ENCODE data around the gene FRMPD4.
"Not testable (repeated sequence)": the region's sequence is repeated elsewhere in the genome, so short reads cannot be mapped to it uniquely, and the experiment has no call there.

The FRMPD4 gene

GRCh38 chrX:12138361-12139313, at the start of gene FRMPD4:
Gene FRMPD4, plus strand, starts transcription at chrX:12138473. Its CDS starts 499 bp downstream, at chrX:12138972.
- peak; percentile 16 for DNase-seq

- DNase-seq, result no peak
Measured at GRCh38 chrX:12089740-12090139, 48.5 kb upstream of the FRMPD4 start.

GRCh38 chrX:12113321-12113720, 25.0 kb upstream of the FRMPD4 start:
- DNase-seq, result no peak

GRCh38 chrX:12115377-12115776, 22.9 kb upstream of the FRMPD4 start:
- no peak for DNase-seq

GRCh38 chrX:12118134-12118533, 20.1 kb upstream of the FRMPD4 start:
- DNase-seq, result no peak

GRCh38 chrX:12128017-12128416, 10.3 kb upstream of the FRMPD4 start:
- DNase-seq, result no peak

- peak; percentile 6 for DNase-seq
Measured at GRCh38 chrX:12137951-12138360, 317 bp upstream of the FRMPD4 start.

- no peak for DNase-seq
Measured at GRCh38 chrX:12139934-12140611, 1.8 kb downstream of the FRMPD4 start.

- DNase-seq, result no peak
Measured at GRCh38 chrX:12141511-12141910, 3.2 kb downstream of the FRMPD4 start.

GRCh38 chrX:12142661-12143060, 4.4 kb downstream of the FRMPD4 start:
- no peak for DNase-seq

GRCh38 chrX:12145402-12145801, 7.1 kb downstream of the FRMPD4 start:
- no peak for DNase-seq

GRCh38 chrX:12149670-12150407, 11.6 kb downstream of the FRMPD4 start:
- no peak for DNase-seq

- DNase-seq, result no peak
Measured at GRCh38 chrX:12153317-12153716, 15.0 kb downstream of the FRMPD4 start.

- DNase-seq, result no peak
Measured at GRCh38 chrX:12153741-12154140, 15.5 kb downstream of the FRMPD4 start.

- no peak for DNase-seq
Measured at GRCh38 chrX:12159799-12160198, 21.5 kb downstream of the FRMPD4 start.

- DNase-seq, result no peak
Measured at GRCh38 chrX:12162420-12162819, 24.1 kb downstream of the FRMPD4 start.

GRCh38 chrX:12164180-12164579, 25.9 kb downstream of the FRMPD4 start:
- DNase-seq, result not testable (repeated sequence)

GRCh38 chrX:12170755-12171154, 32.5 kb downstream of the FRMPD4 start:
- no peak for DNase-seq

GRCh38 chrX:12174358-12174757, 36.1 kb downstream of the FRMPD4 start:
- DNase-seq, result no peak

- DNase-seq, result no peak
Measured at GRCh38 chrX:12197030-12197429, 58.8 kb downstream of the FRMPD4 start.

- no peak for DNase-seq
Measured at GRCh38 chrX:12206413-12206812, 68.1 kb downstream of the FRMPD4 start.

GRCh38 chrX:12210196-12210815, 72.0 kb downstream of the FRMPD4 start:
- no peak for DNase-seq

GRCh38 chrX:12210971-12211370, 72.7 kb downstream of the FRMPD4 start:
- DNase-seq, result no peak

Data from NCI-H1105 (cell line).